ENCODE data around the gene KRT74. TPM values are rescaled to one million over a fixed set of nuclear protein-coding genes. Genes with fewer than 3 reads are reported as not detected.

Gene KRT74
- total and polyA plus RNA-seq, 12 donors, result not detected

DNA sequence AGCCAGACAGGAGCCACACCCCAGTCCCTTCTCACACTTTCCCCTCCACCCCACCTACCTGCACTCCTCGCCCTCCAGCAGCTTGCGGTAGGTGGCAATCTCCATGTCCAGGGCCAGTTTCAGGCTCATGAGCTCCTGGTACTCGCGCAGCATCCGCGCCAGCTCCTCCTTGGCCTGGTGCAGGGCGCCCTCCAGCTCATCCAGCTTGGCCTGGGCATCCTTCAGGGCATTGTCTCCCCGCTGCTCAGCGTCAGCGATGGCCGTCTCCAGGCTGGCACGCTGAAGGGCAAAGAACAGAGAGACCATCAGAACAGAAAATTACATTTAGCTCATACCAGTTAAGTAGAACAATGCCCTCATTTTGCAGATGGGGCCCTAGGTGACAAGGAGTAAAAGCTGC lies 5.5 kb downstream of the KRT74 start:
- TF ChIP-seq, protein P1, sequence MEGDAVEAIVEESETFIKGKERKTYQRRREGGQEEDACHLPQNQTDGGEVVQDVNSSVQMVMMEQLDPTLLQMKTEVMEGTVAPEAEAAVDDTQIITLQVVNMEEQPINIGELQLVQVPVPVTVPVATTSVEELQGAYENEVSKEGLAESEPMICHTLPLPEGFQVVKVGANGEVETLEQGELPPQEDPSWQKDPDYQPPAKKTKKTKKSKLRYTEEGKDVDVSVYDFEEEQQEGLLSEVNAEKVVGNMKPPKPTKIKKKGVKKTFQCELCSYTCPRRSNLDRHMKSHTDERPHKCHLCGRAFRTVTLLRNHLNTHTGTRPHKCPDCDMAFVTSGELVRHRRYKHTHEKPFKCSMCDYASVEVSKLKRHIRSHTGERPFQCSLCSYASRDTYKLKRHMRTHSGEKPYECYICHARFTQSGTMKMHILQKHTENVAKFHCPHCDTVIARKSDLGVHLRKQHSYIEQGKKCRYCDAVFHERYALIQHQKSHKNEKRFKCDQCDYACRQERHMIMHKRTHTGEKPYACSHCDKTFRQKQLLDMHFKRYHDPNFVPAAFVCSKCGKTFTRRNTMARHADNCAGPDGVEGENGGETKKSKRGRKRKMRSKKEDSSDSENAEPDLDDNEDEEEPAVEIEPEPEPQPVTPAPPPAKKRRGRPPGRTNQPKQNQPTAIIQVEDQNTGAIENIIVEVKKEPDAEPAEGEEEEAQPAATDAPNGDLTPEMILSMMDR (IDR thresholded peaks at IDR 0.05), result no peak
- TF ChIP-seq POLR2A (IDR thresholded peaks at IDR 0.05), result no peak
- DNase-seq, result no peak
- intact Hi-C loops (cut with DNase I), result no loop called here
- H3K4me1 ChIP-seq (replicated peaks in 1 of 2), result no peaks in the 10 kb centered on the region
- H3K9me3 ChIP-seq (replicated peaks in 1 of 3), result no peaks in the 10 kb centered on the region
- WGBS, 4 donors, result 87 to 97% (median 90%) methylated on average over 12 of the region's 12 CpGs
- H3K4me3 ChIP-seq, result no peak overlapping the region
- no peaks in the 10 kb centered on the region for H3K36me3 ChIP-seq (replicated peaks in 1 of 2)
- no peak overlapping the region for H3K27ac ChIP-seq
- no peaks in the 10 kb centered on the region for H3K27me3 ChIP-seq

GRCh38 chr12:52566847-52567291 lies 6.8 kb downstream of the KRT74 start:
- Histone ChIP-seq H3K36me3 (replicated peaks in 1 of 2) (no peaks in the 10 kb centered on the region), H3K4me3 (no peak overlapping the region), H3K27ac (no peak overlapping the region), H3K9me3 (replicated peaks in 1 of 3) (no peaks in the 10 kb centered on the region), H3K4me1 (replicated peaks in 1 of 2) (no peaks in the 10 kb centered on the region), H3K27me3 (no peaks in the 10 kb centered on the region)
- intact Hi-C loops (cut with DNase I), result no loop called here
- DNase-seq, result peak in 1 of 7 donors; percentile 3
- 44 to 56% (median 47%) methylated on average over 4 to 8 of the region's 8 CpGs for WGBS, 4 donors
- no peak for TF ChIP-seq POLR2A (IDR thresholded peaks at IDR 0.05)
- TF ChIP-seq, protein P1 (IDR thresholded peaks at IDR 0.05), result no peak

DNA sequence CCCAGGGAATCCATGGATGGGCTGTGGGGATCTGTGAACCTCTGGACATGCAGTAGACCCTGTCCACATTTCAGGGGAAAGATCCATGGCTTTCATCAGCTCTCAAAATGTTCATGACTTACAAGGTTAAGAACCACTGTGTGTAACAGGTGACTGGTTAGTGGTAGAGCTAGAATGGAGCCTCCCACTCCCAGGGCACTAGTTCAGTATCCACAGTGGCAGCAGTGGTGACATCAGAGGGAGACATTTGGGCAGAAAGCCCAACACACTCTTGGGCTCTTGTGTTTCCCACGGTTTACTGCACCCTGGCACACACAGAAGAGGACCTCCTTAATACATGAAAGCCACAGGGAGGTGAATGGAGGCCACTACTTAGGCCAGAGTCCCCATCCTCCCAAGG lies 9.1 kb downstream of the KRT74 start:
- no peak overlapping the region for H3K4me3 ChIP-seq
- H3K27ac ChIP-seq, result no peak overlapping the region
- H3K4me1 ChIP-seq (replicated peaks in 1 of 2), result no peaks in the 10 kb centered on the region
- H3K27me3 ChIP-seq, result no peaks in the 10 kb centered on the region
- no peaks in the 10 kb centered on the region for H3K9me3 ChIP-seq (replicated peaks in 1 of 3)
- TF ChIP-seq POLR2A (IDR thresholded peaks at IDR 0.05), result no peak
- TF ChIP-seq, protein P1 (IDR thresholded peaks at IDR 0.05), result no peak
- WGBS, 4 donors, result 75 to 93% (median 83%) methylated on average over 1 of the region's 1 CpG; no CpG with 5 or more reads in 1 of the 4 donors
- DNase-seq, result no peak
- no peaks in the 10 kb centered on the region for H3K36me3 ChIP-seq (replicated peaks in 1 of 2)
- intact Hi-C loops (cut with DNase I), result no loop called here

DNA sequence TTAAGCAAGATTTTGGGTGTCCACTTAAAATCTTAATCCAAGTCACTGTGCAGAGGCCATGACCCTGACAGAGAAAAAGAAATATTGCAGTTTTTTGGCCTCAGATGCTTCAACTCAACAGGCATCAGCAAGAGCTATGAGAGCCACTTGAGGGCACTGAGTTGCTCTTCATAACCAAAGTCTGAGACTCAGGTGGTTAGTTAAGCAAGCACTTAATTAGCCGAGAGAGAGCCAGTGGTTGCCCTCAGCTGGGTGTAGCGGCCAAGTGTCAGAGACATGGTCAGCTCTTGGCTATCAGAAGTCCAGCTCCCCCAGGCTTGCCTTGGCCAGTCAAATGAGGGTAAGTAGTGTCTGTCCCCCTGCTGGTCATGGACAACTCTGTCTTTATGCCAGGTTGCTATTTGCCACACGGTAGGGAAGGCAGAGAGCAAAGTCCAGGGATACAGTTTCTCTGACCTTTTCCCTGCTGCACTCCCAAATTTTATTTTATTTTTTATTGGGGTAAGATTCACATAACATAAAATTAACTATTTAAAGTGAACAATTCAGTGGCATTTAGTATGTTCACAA lies 11.7 kb downstream of the KRT74 start:
- Histone ChIP-seq H3K4me1 (replicated peaks in 1 of 2) (no peaks in the 10 kb centered on the region), H3K27me3 (no peaks in the 10 kb centered on the region), H3K9me3 (replicated peaks in 1 of 3) (no peaks in the 10 kb centered on the region), H3K36me3 (replicated peaks in 1 of 2) (no peaks in the 10 kb centered on the region), H3K27ac (no peak overlapping the region), H3K4me3 (no peak overlapping the region)
- no peak for TF ChIP-seq POLR2A (IDR thresholded peaks at IDR 0.05)
- TF ChIP-seq, protein P1 (IDR thresholded peaks at IDR 0.05), result no peak
- 69 to 81% (median 73%) methylated on average over 1 to 3 of the region's 3 CpGs for WGBS, 4 donors
- no peak for DNase-seq
- intact Hi-C loops (cut with DNase I), result no loop called here
